Measurements from ENCODE around the gene HPS1.

HPS1 gene

GRCh38 chr10:98436704-98437103, 10.0 kb downstream of the HPS1 start:
- TF ChIP-seq, protein P1, sequence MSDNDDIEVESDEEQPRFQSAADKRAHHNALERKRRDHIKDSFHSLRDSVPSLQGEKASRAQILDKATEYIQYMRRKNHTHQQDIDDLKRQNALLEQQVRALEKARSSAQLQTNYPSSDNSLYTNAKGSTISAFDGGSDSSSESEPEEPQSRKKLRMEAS (IDR thresholded peaks at IDR 0.05): no peak
- no peak for TF ChIP-seq USF1 (IDR thresholded peaks at IDR 0.05)

GRCh38 chr10:98435178-98435577, 11.6 kb downstream of the HPS1 start:
- no peak for TF ChIP-seq CEBPB (IDR thresholded peaks at IDR 0.05)
- no peak for TF ChIP-seq FOXM1 (IDR thresholded peaks at IDR 0.05; ENCODE audit: borderline replicate concordance, low read depth)
- TF ChIP-seq, protein P2, sequence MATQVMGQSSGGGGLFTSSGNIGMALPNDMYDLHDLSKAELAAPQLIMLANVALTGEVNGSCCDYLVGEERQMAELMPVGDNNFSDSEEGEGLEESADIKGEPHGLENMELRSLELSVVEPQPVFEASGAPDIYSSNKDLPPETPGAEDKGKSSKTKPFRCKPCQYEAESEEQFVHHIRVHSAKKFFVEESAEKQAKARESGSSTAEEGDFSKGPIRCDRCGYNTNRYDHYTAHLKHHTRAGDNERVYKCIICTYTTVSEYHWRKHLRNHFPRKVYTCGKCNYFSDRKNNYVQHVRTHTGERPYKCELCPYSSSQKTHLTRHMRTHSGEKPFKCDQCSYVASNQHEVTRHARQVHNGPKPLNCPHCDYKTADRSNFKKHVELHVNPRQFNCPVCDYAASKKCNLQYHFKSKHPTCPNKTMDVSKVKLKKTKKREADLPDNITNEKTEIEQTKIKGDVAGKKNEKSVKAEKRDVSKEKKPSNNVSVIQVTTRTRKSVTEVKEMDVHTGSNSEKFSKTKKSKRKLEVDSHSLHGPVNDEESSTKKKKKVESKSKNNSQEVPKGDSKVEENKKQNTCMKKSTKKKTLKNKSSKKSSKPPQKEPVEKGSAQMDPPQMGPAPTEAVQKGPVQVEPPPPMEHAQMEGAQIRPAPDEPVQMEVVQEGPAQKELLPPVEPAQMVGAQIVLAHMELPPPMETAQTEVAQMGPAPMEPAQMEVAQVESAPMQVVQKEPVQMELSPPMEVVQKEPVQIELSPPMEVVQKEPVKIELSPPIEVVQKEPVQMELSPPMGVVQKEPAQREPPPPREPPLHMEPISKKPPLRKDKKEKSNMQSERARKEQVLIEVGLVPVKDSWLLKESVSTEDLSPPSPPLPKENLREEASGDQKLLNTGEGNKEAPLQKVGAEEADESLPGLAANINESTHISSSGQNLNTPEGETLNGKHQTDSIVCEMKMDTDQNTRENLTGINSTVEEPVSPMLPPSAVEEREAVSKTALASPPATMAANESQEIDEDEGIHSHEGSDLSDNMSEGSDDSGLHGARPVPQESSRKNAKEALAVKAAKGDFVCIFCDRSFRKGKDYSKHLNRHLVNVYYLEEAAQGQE (IDR thresholded peaks at IDR 0.05; ENCODE audit: low read depth): no peak
- TF ChIP-seq TAF1 (IDR thresholded peaks at IDR 0.05; ENCODE audit: low read depth): no peak
- no peak for TF ChIP-seq TEAD4 (IDR thresholded peaks at IDR 0.05)

DNA sequence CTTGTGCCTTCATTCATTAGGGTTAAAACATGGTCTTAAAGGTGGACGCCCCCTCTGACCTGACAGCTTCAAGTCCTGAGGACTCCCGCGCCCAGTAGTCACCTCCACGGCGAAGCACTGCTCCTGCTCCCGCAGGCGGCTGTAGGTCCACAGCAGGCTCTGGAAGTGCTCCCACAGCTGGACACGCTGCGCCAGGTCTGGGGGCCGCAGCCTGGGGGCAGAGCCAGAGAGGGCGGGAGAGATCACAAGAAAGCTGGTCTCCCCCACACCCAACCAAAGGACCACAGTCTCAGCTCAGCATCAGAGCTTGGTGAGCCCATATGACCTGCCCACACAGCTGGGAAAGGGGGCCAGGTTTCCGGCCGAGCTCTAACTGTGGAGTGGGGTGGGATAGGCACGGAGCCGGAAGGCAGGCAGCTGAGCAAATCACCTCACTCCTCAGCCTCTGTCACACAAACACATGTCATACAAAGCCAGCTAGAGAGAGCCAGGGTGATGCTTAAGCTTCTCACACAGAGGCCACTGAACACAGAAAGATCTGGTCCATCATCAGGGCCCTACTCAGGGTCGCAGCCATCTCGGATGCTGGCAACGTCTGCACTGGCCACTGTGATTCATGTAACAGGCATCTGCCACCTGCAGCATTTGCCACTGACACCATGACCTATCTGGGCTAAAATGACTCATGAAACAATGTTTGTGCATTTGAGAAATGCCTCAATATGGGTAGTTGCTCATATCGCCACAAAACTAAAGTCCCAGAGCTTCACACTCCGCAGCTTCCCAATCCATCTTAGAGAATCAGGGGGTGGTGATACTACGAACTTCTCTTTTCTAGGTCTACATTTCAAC, 12.6 kb downstream of the HPS1 start:
- no peak for TF ChIP-seq ZBTB7A (IDR thresholded peaks at IDR 0.05; ENCODE audit: low read depth)
- TF ChIP-seq CREB1 (IDR thresholded peaks at IDR 0.05; ENCODE audit: low read depth): no peak
- TF ChIP-seq, protein P2 (IDR thresholded peaks at IDR 0.05; ENCODE audit: low read depth): no peak
- no peak for TF ChIP-seq TCF12 (IDR thresholded peaks at IDR 0.05; ENCODE audit: low read depth)
- no peak for TF ChIP-seq TAF1 (IDR thresholded peaks at IDR 0.05; ENCODE audit: low read depth)
- no peak for TF ChIP-seq TEAD4 (IDR thresholded peaks at IDR 0.05)
- TF ChIP-seq USF1 (IDR thresholded peaks at IDR 0.05): no peak
- TF ChIP-seq, protein P1 (IDR thresholded peaks at IDR 0.05): no peak

DNA sequence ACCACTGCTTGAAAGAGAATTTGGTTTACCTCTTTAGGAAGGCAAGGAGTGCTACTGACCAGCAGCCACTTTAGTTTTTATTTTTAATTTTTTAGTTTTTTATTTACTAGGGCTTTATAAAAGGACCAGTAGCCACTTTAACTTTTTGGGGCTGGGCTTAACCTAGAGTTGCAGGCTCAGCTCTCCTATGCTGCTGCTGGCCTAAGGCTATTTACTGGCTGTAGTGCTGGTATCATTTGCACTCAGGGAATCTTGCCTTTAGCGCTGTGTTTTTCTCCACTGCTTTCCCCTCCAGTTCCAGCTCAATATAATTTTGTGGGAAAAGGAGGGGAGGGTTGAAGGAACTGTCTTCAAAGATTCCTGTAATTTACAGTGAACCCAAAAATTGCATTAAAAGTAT, 13.4 kb downstream of the HPS1 start:
- no peak for TF ChIP-seq TCF12 (IDR thresholded peaks at IDR 0.05; ENCODE audit: low read depth)
- TF ChIP-seq, protein P2 (IDR thresholded peaks at IDR 0.05; ENCODE audit: low read depth): no peak
- TF ChIP-seq USF1 (IDR thresholded peaks at IDR 0.05): no peak
- TF ChIP-seq EGR1 (IDR thresholded peaks at IDR 0.05): no peak
- TF ChIP-seq ZBTB7A (IDR thresholded peaks at IDR 0.05; ENCODE audit: low read depth): no peak
- no peak for TF ChIP-seq TEAD4 (IDR thresholded peaks at IDR 0.05)
- TF ChIP-seq RAD21 (IDR thresholded peaks at IDR 0.05; ENCODE audit: low read depth): no peak
- no peak for TF ChIP-seq CREB1 (IDR thresholded peaks at IDR 0.05; ENCODE audit: low read depth)
- no peak for TF ChIP-seq CEBPB (IDR thresholded peaks at IDR 0.05)

DNA sequence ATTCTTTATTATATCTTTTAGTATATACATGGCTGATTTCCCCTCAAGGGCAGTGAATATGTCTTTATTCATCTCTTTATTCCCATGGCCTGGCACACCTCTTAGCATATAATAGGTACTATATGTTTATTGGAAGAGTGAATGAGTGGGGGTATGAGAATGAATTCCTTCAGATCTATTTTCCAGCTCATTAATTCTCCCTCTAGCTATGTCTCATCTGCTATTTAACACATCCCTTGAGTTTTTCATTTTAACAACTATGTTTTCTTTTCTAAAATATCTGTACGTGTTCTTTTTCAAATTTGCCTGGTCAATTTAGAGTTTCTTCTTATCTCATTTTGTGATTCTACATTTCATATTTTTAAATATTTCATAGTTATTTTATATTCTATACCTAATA, 14.4 kb downstream of the HPS1 start:
- TF ChIP-seq YY1 (IDR thresholded peaks at IDR 0.05; ENCODE audit: low read depth): no peak
- TF ChIP-seq EP300 (IDR thresholded peaks at IDR 0.05; ENCODE audit: borderline replicate concordance): no peak
- TF ChIP-seq, protein P1 (IDR thresholded peaks at IDR 0.05): no peak
- no peak for TF ChIP-seq CEBPB (IDR thresholded peaks at IDR 0.05)
- TF ChIP-seq FOXM1 (IDR thresholded peaks at IDR 0.05; ENCODE audit: borderline replicate concordance, low read depth): no peak
- TF ChIP-seq TAF1 (IDR thresholded peaks at IDR 0.05; ENCODE audit: low read depth): no peak
- no peak for TF ChIP-seq ZBTB7A (IDR thresholded peaks at IDR 0.05; ENCODE audit: low read depth)
- no peak for TF ChIP-seq TCF12 (IDR thresholded peaks at IDR 0.05; ENCODE audit: low read depth)
- TF ChIP-seq NFIC (IDR thresholded peaks at IDR 0.05): no peak
- TF ChIP-seq, protein P2 (IDR thresholded peaks at IDR 0.05; ENCODE audit: low read depth): no peak
- TF ChIP-seq CREB1 (IDR thresholded peaks at IDR 0.05; ENCODE audit: low read depth): no peak
- no peak for TF ChIP-seq EGR1 (IDR thresholded peaks at IDR 0.05)
- TF ChIP-seq RAD21 (IDR thresholded peaks at IDR 0.05; ENCODE audit: low read depth): no peak
